Endothelial cell of umbilical vein (primary cell): ENCODE measurements around the gene KIAA0825. TPM values are rescaled to one million over a fixed set of nuclear protein-coding genes. Genes with fewer than 3 reads are reported as not detected.

ENCODE experiments used
- BruUV-seq: library from RNA; stranded (reverse); fragments of 400-500 nt; replicated peaks from 2 replicates; lab custom pipeline; 2021; lab: Mats Ljungman, UMichigan
- CTCF ChIA-PET: fragments of 300-600, 350-600 bp; sonication (Branson Sonifier 250); formaldehyde crosslinking; loops from one replicate; lab custom pipeline; 2021; ENCODE audit warnings: antibody characterized with exemption, inconsistent platforms; lab: Charles Lee
- POLR2A ChIA-PET: fragments of 300-600, 350-600 bp; sonication (Branson Sonifier 250); formaldehyde crosslinking; loops from one replicate; lab custom pipeline; 2021; ENCODE audit warnings: antibody characterized with exemption, inconsistent platforms; lab: Charles Lee
- DNase-seq: peaks from one replicate; pipeline ENCODE4 v3.0.0-alpha.2; 2011; ENCODE audit warnings: low read depth, low spot score
- FAIRE-seq: peaks from 2 replicates; lab custom pipeline; 2011; peaks lifted over from hg19 to GRCh38; lab: Jason Lieb, UNC
- H2AFZ ChIP-seq: 2 replicates; pipeline ENCODE4 v1.6.0; 2012; ENCODE audit warnings: low read depth, low read length, control low read depth, inconsistent platforms
- H3K27ac ChIP-seq: 2 replicates; pipeline ENCODE4 v1.5.1; 2011; ENCODE audit warnings: low read depth, mild to moderate bottlenecking, control low read depth, low read length, moderate library complexity; ENCODE audit not compliant: insufficient read depth
- H3K27me3 ChIP-seq, 2 experiments: 2 replicates each; pipeline versions ENCODE4 v1.6.0 to v1.6.1; 2011; ENCODE audit warnings: low read length in 2 of 2, mixed read lengths in 1 of 2; ENCODE audit not compliant: control insufficient read depth in 2 of 2, insufficient read depth in 2 of 2
- H3K36me3 ChIP-seq, 2 experiments: 2 replicates in 1 of 2; 3 replicates in 1 of 2; pipeline ENCODE4 v1.5.1; 2011; ENCODE audit warnings: low read length in 2 of 2, mild to moderate bottlenecking in 1 of 2, moderate library complexity in 1 of 2; ENCODE audit not compliant: control insufficient read depth in 2 of 2, insufficient read depth in 2 of 2; ENCODE audit errors: extremely low read depth in 1 of 2
- H3K4me1 ChIP-seq: 3 replicates; pipeline ENCODE4 v1.5.1; 2011; ENCODE audit warnings: mild to moderate bottlenecking, low read length; ENCODE audit not compliant: control insufficient read depth, insufficient read depth; ENCODE audit errors: extremely low read depth
- H3K4me2 ChIP-seq: 2 replicates; pipeline ENCODE4 v1.6.1; 2011; ENCODE audit warnings: low read length, control low read depth, mixed read lengths; ENCODE audit not compliant: insufficient read depth
- H3K4me3 ChIP-seq, 3 experiments: fragments of 200-600 bp in 1 of 3; sonication (generic), shearing (Covaris generic) in 1 of 3; replicated peaks in 1 of 3; 2 replicates each; pipeline ENCODE4 v1.5.1; 2011 to 2016; ENCODE audit warnings: control low read depth in 3 of 3, low read length in 3 of 3, mild to moderate bottlenecking in 2 of 3, inconsistent platforms in 1 of 3, low read depth in 1 of 3, moderate library complexity in 1 of 3; ENCODE audit not compliant: insufficient read depth in 1 of 3
- H3K79me2 ChIP-seq: 2 replicates; pipeline ENCODE4 v1.6.0; 2012; ENCODE audit warnings: low read length, inconsistent platforms; ENCODE audit not compliant: control insufficient read depth, insufficient read depth
- H3K9ac ChIP-seq: replicated peaks from 2 replicates; pipeline ENCODE3; 2011; ENCODE audit warnings: low read length, control low read depth; ENCODE audit not compliant: insufficient read depth; ENCODE audit errors: extremely low read depth
- H3K9me1 ChIP-seq: replicated peaks from 3 replicates; pipeline ENCODE4 v1.6.0; 2011; ENCODE audit warnings: mild to moderate bottlenecking, low read length; ENCODE audit not compliant: control insufficient read depth, insufficient read depth; ENCODE audit errors: extremely low read depth
- H3K9me3 ChIP-seq: replicated peaks from 2 replicates; pipeline ENCODE4 v1.5.1; 2012; ENCODE audit warnings: low read length, inconsistent platforms; ENCODE audit not compliant: control insufficient read depth, insufficient read depth
- H4K20me1 ChIP-seq: replicated peaks from 2 replicates; pipeline ENCODE3; 2011; ENCODE audit warnings: mild to moderate bottlenecking, low read length; ENCODE audit not compliant: control insufficient read depth, insufficient read depth; ENCODE audit errors: extremely low read depth
- EZH2 ChIP-seq: IDR thresholded peaks from 2 replicates; pipeline ENCODE4 v1.6.1; 2012; ENCODE audit warnings: borderline replicate concordance, low read depth, mild to moderate bottlenecking, moderate library complexity, low read length, inconsistent platforms; ENCODE audit not compliant: severe bottlenecking
- FOS ChIP-seq: IDR thresholded peaks from 2 replicates; pipeline ENCODE4 v1.6.1; 2011; ENCODE audit warnings: mild to moderate bottlenecking, low read length, moderate library complexity, borderline replicate concordance; ENCODE audit not compliant: insufficient read depth
- GATA2 ChIP-seq: IDR thresholded peaks from 2 replicates; pipeline ENCODE4 v1.7.0; 2011; ENCODE audit warnings: low read depth, mild to moderate bottlenecking, moderate library complexity, mixed read lengths, low read length; ENCODE audit not compliant: insufficient read length, insufficient read depth
- JUN ChIP-seq: IDR thresholded peaks from 2 replicates; pipeline ENCODE4 v1.6.1; 2011; ENCODE audit warnings: borderline replicate concordance, low read depth; ENCODE audit not compliant: insufficient read length, insufficient read depth
- MYC ChIP-seq: IDR thresholded peaks from one replicate; pipeline ENCODE4 v1.6.1; 2011; ENCODE audit warnings: mild to moderate bottlenecking, low read depth, low read length
- POLR2A ChIP-seq: IDR thresholded peaks from 2 replicates; pipeline ENCODE4 v1.6.1; 2012; ENCODE audit warnings: low read depth, mild to moderate bottlenecking, control low read depth, low read length
- POLR2AphosphoS5 ChIP-seq: IDR thresholded peaks from 2 replicates; pipeline ENCODE4 v1.6.1; 2012; ENCODE audit warnings: low read depth, mild to moderate bottlenecking, control low read depth, low read length, moderate library complexity; ENCODE audit not compliant: insufficient read depth
- dilution Hi-C: fragments of 300-500 bp; cut with MboI; formaldehyde crosslinking; loops from one replicate; pipeline ENCODE4 v1.15.0; 2019; ENCODE audit warnings: low sequenced_read_pairs; ENCODE audit not compliant: extremely low pct_ligation_motif_present
- intact Hi-C: fragments of 100-400 bp; cut with micrococcal nuclease; formaldehyde crosslinking; loops from one replicate; pipeline ENCODE4 v1.10.0; 2022
- polyA plus RNA-seq, 4 experiments: library from polyadenylated mRNA; depleted of rRNA in 3 of 4; stranded (reverse) in 3 of 4; unstranded in 1 of 4; fragments of >200 nt; gene quantifications; 2 replicates each; pipeline versions ENCODE4 v1.2.1 to v1.2.3, GENCODE V29; 2011 to 2012; ENCODE audit warnings: missing spikeins in 1 of 4
- total RNA-seq: library from RNA; stranded (reverse); gene quantifications from 2 replicates; pipeline ENCODE4 v1.2.3, GENCODE V29; 2021
- TF ChIP-seq, protein P1 (sequence below), 2 donors: IDR thresholded peaks; 1 replicate in 1 of 2; 2 replicates in 1 of 2; pipeline ENCODE4 v1.5.1; 2011; ENCODE audit warnings: low read length in 2 of 2, mild to moderate bottlenecking in 2 of 2, moderate library complexity in 2 of 2, control low read depth in 1 of 2, inconsistent platforms in 1 of 2, low read depth in 1 of 2; ENCODE audit not compliant: insufficient read depth in 1 of 2; ENCODE audit errors: extremely low read depth in 1 of 2
- TF ChIP-seq, protein P2 (sequence below): IDR thresholded peaks from 2 replicates; pipeline ENCODE4 v1.6.1; 2011; ENCODE audit not compliant: insufficient read depth, insufficient read length

The KIAA0825 gene
- total and polyA plus RNA-seq, 2 donors (not counting 3 experiments of a cell fraction or from before 2014, with no cell fraction given): 0.15 to 1.1 TPM

DNA sequence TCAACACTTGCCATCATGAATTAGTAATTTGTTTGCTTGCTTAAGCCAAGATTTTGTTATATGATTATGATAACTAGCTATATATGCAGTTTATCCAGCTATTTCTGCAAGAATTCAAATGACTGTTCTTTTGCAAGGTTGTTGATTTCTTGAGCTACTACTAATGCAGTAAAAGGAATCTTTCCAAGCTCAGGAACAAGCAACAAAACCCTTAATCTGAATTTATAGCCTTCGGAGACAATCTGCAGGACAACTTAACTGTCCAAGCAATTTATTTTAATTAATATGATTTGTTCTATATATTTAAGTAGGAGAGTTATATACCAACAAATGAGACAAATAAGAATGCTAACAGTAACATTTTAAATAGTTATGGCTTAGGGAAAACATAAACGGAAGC, 450.3 kb downstream of the KIAA0825 start:
- Histone ChIP-seq H3K9ac (no peak overlapping the region), H2AFZ (no peak overlapping the region), H3K9me1 (no peaks in the 10 kb centered on the region), H3K9me3 (no peaks in the 10 kb centered on the region), H3K4me1 (no peaks in the 10 kb centered on the region), H3K27me3 (no peaks in the 10 kb centered on the region), H3K79me2 (no peaks in the 10 kb centered on the region), H3K27ac (no peak overlapping the region), H3K4me3 (no peak overlapping the region), H3K4me2 (no peak overlapping the region), H4K20me1 (no peaks in the 10 kb centered on the region), H3K36me3 (no peaks in the 10 kb centered on the region)
- dilution Hi-C loops (no loop called here), intact Hi-C loops (no loop called here)
- CTCF ChIA-PET: no interaction called here
- DNase-seq (no peak), FAIRE-seq (no peak)
- POLR2A ChIA-PET: no interaction called here
- no TSS peak for BruUV-seq
- TF ChIP-seq POLR2AphosphoS5 (no peak), POLR2A (no peak), EZH2 (no peak), GATA2 (no peak), FOS (no peak), MYC (no peak), JUN (no peak)
- TF ChIP-seq, protein P1, sequence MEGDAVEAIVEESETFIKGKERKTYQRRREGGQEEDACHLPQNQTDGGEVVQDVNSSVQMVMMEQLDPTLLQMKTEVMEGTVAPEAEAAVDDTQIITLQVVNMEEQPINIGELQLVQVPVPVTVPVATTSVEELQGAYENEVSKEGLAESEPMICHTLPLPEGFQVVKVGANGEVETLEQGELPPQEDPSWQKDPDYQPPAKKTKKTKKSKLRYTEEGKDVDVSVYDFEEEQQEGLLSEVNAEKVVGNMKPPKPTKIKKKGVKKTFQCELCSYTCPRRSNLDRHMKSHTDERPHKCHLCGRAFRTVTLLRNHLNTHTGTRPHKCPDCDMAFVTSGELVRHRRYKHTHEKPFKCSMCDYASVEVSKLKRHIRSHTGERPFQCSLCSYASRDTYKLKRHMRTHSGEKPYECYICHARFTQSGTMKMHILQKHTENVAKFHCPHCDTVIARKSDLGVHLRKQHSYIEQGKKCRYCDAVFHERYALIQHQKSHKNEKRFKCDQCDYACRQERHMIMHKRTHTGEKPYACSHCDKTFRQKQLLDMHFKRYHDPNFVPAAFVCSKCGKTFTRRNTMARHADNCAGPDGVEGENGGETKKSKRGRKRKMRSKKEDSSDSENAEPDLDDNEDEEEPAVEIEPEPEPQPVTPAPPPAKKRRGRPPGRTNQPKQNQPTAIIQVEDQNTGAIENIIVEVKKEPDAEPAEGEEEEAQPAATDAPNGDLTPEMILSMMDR (IDR thresholded peaks at IDR 0.05; ENCODE audit: extremely low read depth in 1 of 2, insufficient read depth in 1 of 2, low read depth in 1 of 2, low read length in 2 of 2): no peak
- TF ChIP-seq, protein P2, sequence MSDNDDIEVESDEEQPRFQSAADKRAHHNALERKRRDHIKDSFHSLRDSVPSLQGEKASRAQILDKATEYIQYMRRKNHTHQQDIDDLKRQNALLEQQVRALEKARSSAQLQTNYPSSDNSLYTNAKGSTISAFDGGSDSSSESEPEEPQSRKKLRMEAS: no peak
